Stimulated activated CD4-positive, alpha-beta T cell treated with anti-CD3 and anti-CD28 coated beads, Interleukin-1b, Interleukin-23, amount 100 ng/mL, for 24 hours (primary cell): ENCODE results near the gene SIRT6.
"Not testable (repeated sequence)": the region's sequence is repeated elsewhere in the genome, so short reads cannot be mapped to it uniquely, and the experiment has no call there.

Source experiments
- DNase-seq, 4 experiments: peaks; one replicate each; pipeline ENCODE4 v3.0.0-alpha.2; 2020; ENCODE audit warnings: low read depth in 4 of 4, low spot score in 1 of 4

SIRT6 gene

GRCh38 chr19:4138445-4138844 is 43.9 kb downstream of the SIRT6 start:
- no peak for DNase-seq

- DNase-seq: no peak
Measured at GRCh38 chr19:4136680-4137088, 45.7 kb downstream of the SIRT6 start.

- DNase-seq: not testable (repeated sequence)
Measured at GRCh38 chr19:4135386-4135785, 47.0 kb downstream of the SIRT6 start.

- DNase-seq: no peak
Measured at GRCh38 chr19:4134351-4134750, 48.0 kb downstream of the SIRT6 start.

- DNase-seq: no peak
Measured at GRCh38 chr19:4130744-4131438, 51.5 kb downstream of the SIRT6 start.

GRCh38 chr19:4129050-4129449 is 53.3 kb downstream of the SIRT6 start:
- not testable (repeated sequence) for DNase-seq

- not testable (repeated sequence) for DNase-seq
Measured at GRCh38 chr19:4127322-4127721, 55.0 kb downstream of the SIRT6 start.

GRCh38 chr19:4124638-4125037 is 57.7 kb downstream of the SIRT6 start:
- no peak for DNase-seq
